Activated T-helper 2 cell treated with anti-CD3 and anti-CD28 coated beads, Interferon-gamma antibody, Interleukin-2, Interleukin-4, amounts not matched to agents 10 μg/mL and 5 μg/mL and 100 μg/mL, durations not matched to agents 14 hours and 24 hours and 36 hours (primary cell): ENCODE results near the gene GAK. TPM values are rescaled to one million over a fixed set of nuclear protein-coding genes. Genes with fewer than 3 reads are reported as not detected.

ENCODE experiments used
- DNase-seq: peaks from one replicate; pipeline ENCODE4 v3.0.0; 2021; ENCODE audit warnings: low spot score
- H3K27ac Mint-ChIP-seq: one replicate; pipeline ENCODE4 v1.8.0; 2021; ENCODE audit warnings: mixed read lengths
- H3K27me3 Mint-ChIP-seq: one replicate; pipeline ENCODE4 v1.8.0; 2021; ENCODE audit warnings: low read depth, mixed read lengths
- H3K36me3 Mint-ChIP-seq: one replicate; pipeline ENCODE4 v1.8.0; 2021; ENCODE audit warnings: low read depth, mixed read lengths
- H3K4me1 Mint-ChIP-seq: one replicate; pipeline ENCODE4 v1.8.0; 2021; ENCODE audit warnings: low read depth, mixed read lengths
- H3K4me3 Mint-ChIP-seq: one replicate; pipeline ENCODE4 v1.8.0; 2021; ENCODE audit warnings: low read depth, mild to moderate bottlenecking, moderate library complexity, mixed read lengths
- H3K9me3 Mint-ChIP-seq: one replicate; pipeline ENCODE4 v1.8.0; 2021; ENCODE audit warnings: mixed read lengths
- intact Hi-C: fragments of 100-400 bp; cut with micrococcal nuclease; formaldehyde crosslinking; loops from one replicate; pipeline ENCODE4 v1.15.1; 2023
- total RNA-seq: library from RNA; stranded (reverse); gene quantifications from 2 replicates; pipeline ENCODE4 v1.2.3, GENCODE V29; 2022

The GAK gene
- total RNA-seq, 1 donor from 2014 or later: 125 TPM

GRCh38 chr4:876780-877179 is 55.3 kb downstream of the GAK start:
- intact Hi-C loops: no loop called here
- no peaks in the 10 kb centered on the region for H3K9me3 Mint-ChIP-seq
- peak overlapping the region; percentile 21 for H3K27ac Mint-ChIP-seq
- DNase-seq: no peak
- peaks cover 29% of the 10 kb centered on the region for H3K4me1 Mint-ChIP-seq
- H3K36me3 Mint-ChIP-seq: peaks cover 69% of the 10 kb centered on the region
- H3K27me3 Mint-ChIP-seq: no peaks in the 10 kb centered on the region
- no peak overlapping the region for H3K4me3 Mint-ChIP-seq

- H3K4me1 Mint-ChIP-seq: peaks cover 29% of the 10 kb centered on the region
- intact Hi-C loops: no loop called here
- DNase-seq: no peak
- H3K27ac Mint-ChIP-seq: no peak overlapping the region
- H3K36me3 Mint-ChIP-seq: peaks cover 71% of the 10 kb centered on the region
- no peaks in the 10 kb centered on the region for H3K9me3 Mint-ChIP-seq
- H3K4me3 Mint-ChIP-seq: no peak overlapping the region
- no peaks in the 10 kb centered on the region for H3K27me3 Mint-ChIP-seq
These were observed 56.2 kb downstream of the GAK start for GRCh38 chr4:875818-876423.

- intact Hi-C loops: no loop called here
- no peak overlapping the region for H3K4me3 Mint-ChIP-seq
- peaks cover 23% of the 10 kb centered on the region for H3K4me1 Mint-ChIP-seq
- DNase-seq: no peak
- peak overlapping the region; percentile 7 for H3K27ac Mint-ChIP-seq
- peaks cover 73% of the 10 kb centered on the region for H3K36me3 Mint-ChIP-seq
- H3K9me3 Mint-ChIP-seq: no peaks in the 10 kb centered on the region
- H3K27me3 Mint-ChIP-seq: no peaks in the 10 kb centered on the region
These were observed 56.9 kb downstream of the GAK start for GRCh38 chr4:874971-875817.

- peaks cover 12% of the 10 kb centered on the region for H3K4me1 Mint-ChIP-seq
- no peak overlapping the region for H3K4me3 Mint-ChIP-seq
- H3K27me3 Mint-ChIP-seq: no peaks in the 10 kb centered on the region
- peaks cover 75% of the 10 kb centered on the region for H3K36me3 Mint-ChIP-seq
- intact Hi-C loops: no loop called here
- H3K9me3 Mint-ChIP-seq: peaks cover 3% of the 10 kb centered on the region
- H3K27ac Mint-ChIP-seq: no peak overlapping the region
- DNase-seq: no peak
These were observed 58.1 kb downstream of the GAK start for GRCh38 chr4:874056-874455.

GRCh38 chr4:872241-872981 is 59.7 kb downstream of the GAK start:
- peaks cover 67% of the 10 kb centered on the region for H3K36me3 Mint-ChIP-seq
- H3K27ac Mint-ChIP-seq: no peak overlapping the region
- H3K4me3 Mint-ChIP-seq: no peak overlapping the region

GRCh38 chr4:871484-871883 is 60.6 kb downstream of the GAK start:
- intact Hi-C loops: no loop called here
- Mint-ChIP-seq H3K27ac (no peak overlapping the region), H3K9me3 (peaks cover 3% of the 10 kb centered on the region), H3K4me1 (no peaks in the 10 kb centered on the region), H3K4me3 (no peak overlapping the region), H3K27me3 (no peaks in the 10 kb centered on the region), H3K36me3 (peaks cover 60% of the 10 kb centered on the region)
- no peak for DNase-seq

More at GRCh38 chr4:872241-872981, 59.7 kb downstream of the GAK start:
- intact Hi-C loops: no loop called here
- no peak for DNase-seq
- Mint-ChIP-seq H3K4me1 (no peaks in the 10 kb centered on the region), H3K9me3 (peaks cover 3% of the 10 kb centered on the region), H3K27me3 (no peaks in the 10 kb centered on the region)

GRCh38 chr4:870951-871350 is 61.2 kb downstream of the GAK start:
- H3K4me3 Mint-ChIP-seq: no peak overlapping the region
- peaks cover 3% of the 10 kb centered on the region for H3K9me3 Mint-ChIP-seq

GRCh38 chr4:869776-870175 is 62.3 kb downstream of the GAK start:
- no peaks in the 10 kb centered on the region for H3K4me1 Mint-ChIP-seq
- no peak overlapping the region for H3K27ac Mint-ChIP-seq
- DNase-seq: no peak
- peaks cover 52% of the 10 kb centered on the region for H3K36me3 Mint-ChIP-seq
- no peak overlapping the region for H3K4me3 Mint-ChIP-seq
- intact Hi-C loops: no loop called here
- H3K27me3 Mint-ChIP-seq: no peaks in the 10 kb centered on the region
- H3K9me3 Mint-ChIP-seq: peaks cover 3% of the 10 kb centered on the region

More at GRCh38 chr4:870951-871350, 61.2 kb downstream of the GAK start:
- H3K4me1 Mint-ChIP-seq: no peaks in the 10 kb centered on the region
- H3K27ac Mint-ChIP-seq: no peak overlapping the region
- peaks cover 59% of the 10 kb centered on the region for H3K36me3 Mint-ChIP-seq
- intact Hi-C loops: no loop called here
- H3K27me3 Mint-ChIP-seq: no peaks in the 10 kb centered on the region
- no peak for DNase-seq

GRCh38 chr4:868421-868820 is 63.7 kb downstream of the GAK start:
- Mint-ChIP-seq H3K9me3 (peaks cover 3% of the 10 kb centered on the region), H3K4me3 (no peak overlapping the region), H3K36me3 (peaks cover 47% of the 10 kb centered on the region), H3K27ac (no peak overlapping the region), H3K27me3 (no peaks in the 10 kb centered on the region), H3K4me1 (no peaks in the 10 kb centered on the region)
- DNase-seq: no peak
- intact Hi-C loops: no loop called here

- no peak overlapping the region for H3K27ac Mint-ChIP-seq
- H3K27me3 Mint-ChIP-seq: no peaks in the 10 kb centered on the region
- no peaks in the 10 kb centered on the region for H3K4me1 Mint-ChIP-seq
- intact Hi-C loops: no loop called here
- H3K9me3 Mint-ChIP-seq: peaks cover 3% of the 10 kb centered on the region
- no peak for DNase-seq
- peaks cover 50% of the 10 kb centered on the region for H3K36me3 Mint-ChIP-seq
- no peak overlapping the region for H3K4me3 Mint-ChIP-seq
These were observed 64.4 kb downstream of the GAK start for GRCh38 chr4:867526-868250.

GRCh38 chr4:866761-867390 is 65.2 kb downstream of the GAK start:
- Mint-ChIP-seq H3K27me3 (no peaks in the 10 kb centered on the region), H3K9me3 (peaks cover 3% of the 10 kb centered on the region), H3K4me1 (no peaks in the 10 kb centered on the region), H3K4me3 (no peak overlapping the region), H3K27ac (no peak overlapping the region), H3K36me3 (peaks cover 55% of the 10 kb centered on the region)
- DNase-seq: no peak
- intact Hi-C loops: no loop called here

GRCh38 chr4:866068-866760 is 65.9 kb downstream of the GAK start:
- no peaks in the 10 kb centered on the region for H3K4me1 Mint-ChIP-seq
- no peak overlapping the region for H3K4me3 Mint-ChIP-seq

More at GRCh38 chr4:866068-866760, 65.9 kb downstream of the GAK start:
- no peak for DNase-seq
- Mint-ChIP-seq H3K27me3 (no peaks in the 10 kb centered on the region), H3K36me3 (peaks cover 58% of the 10 kb centered on the region), H3K9me3 (peaks cover 3% of the 10 kb centered on the region), H3K27ac (no peak overlapping the region)
- intact Hi-C loops: no loop called here
